ENCODE measurements around the gene UBE2D2. TPM values are rescaled to one million over a fixed set of nuclear protein-coding genes. Genes with fewer than 3 reads are reported as not detected.

UBE2D2 gene
- total and polyA plus RNA-seq, 2 experiments from 2014 or later: 88.8 to 129 TPM

GRCh38 chr5:139649082-139649991 lies 88.2 kb downstream of the UBE2D2 start:
- WGBS, 2 experiments (ENCODE audit: low coverage in 1 of 2, low lambda C conversion rate in 2 of 2, missing lambda C conversion rate in 2 of 2): 1 to 2% methylated on average over 53 to 75 of the region's 77 CpGs
- no peak overlapping the region for H2AFZ ChIP-seq
- in situ Hi-C loops (cut with MboI): no loop called here

GRCh38 chr5:139650031-139650688 lies 89.0 kb downstream of the UBE2D2 start:
- Histone ChIP-seq H3K9ac (peak overlapping the region; percentile 90), H3K4me2 (ENCODE audit: unreplicated experiment) (peak overlapping the region; percentile 81), H2AFZ (no peak overlapping the region), H3K9me3 (ENCODE audit: low read depth) (no peaks in the 10 kb centered on the region), H3K4me1 (ENCODE audit: insufficient read depth) (peaks cover 43% of the 10 kb centered on the region), H3K27ac (peak overlapping the region; percentile 98), H3K27me3 (replicated peaks; ENCODE audit: insufficient read depth) (no peaks in the 10 kb centered on the region), H3K9me2 (ENCODE audit: insufficient read depth) (no peaks in the 10 kb centered on the region), H4K20me1 (ENCODE audit: insufficient read depth) (no peaks in the 10 kb centered on the region), H3K36me3 (ENCODE audit: low read depth) (no peaks in the 10 kb centered on the region), H3F3A (ENCODE audit: insufficient read depth) (peaks cover 37% of the 10 kb centered on the region), H3K79me2 (ENCODE audit: insufficient read depth) (peaks cover 72% of the 10 kb centered on the region), H3K4me3 (peak overlapping the region; percentile 93)
- TF ChIP-seq EZH2 (IDR thresholded peaks at IDR 0.05; ENCODE audit: insufficient read depth, poor library complexity, severe bottlenecking): no peak
- TF ChIP-seq EZH2phosphoT487 (IDR thresholded peaks at IDR 0.05; ENCODE audit: insufficient read depth, low read depth): no peak
- DNase-seq: peak; percentile 66
- 1% methylated on average over 29 to 48 of the region's 48 CpGs for WGBS, 2 experiments (ENCODE audit: low coverage in 1 of 2, low lambda C conversion rate in 2 of 2, missing lambda C conversion rate in 2 of 2)
- in situ Hi-C loops (cut with MboI): no loop called here

More at GRCh38 chr5:139649082-139649991, 88.2 kb downstream of the UBE2D2 start:
- Histone ChIP-seq H3K27me3 (replicated peaks; ENCODE audit: insufficient read depth) (no peaks in the 10 kb centered on the region), H3K4me2 (ENCODE audit: unreplicated experiment) (peak overlapping the region; percentile 81), H3K4me1 (ENCODE audit: insufficient read depth) (peaks cover 34% of the 10 kb centered on the region), H3K27ac (peak overlapping the region; percentile 98), H3K9me2 (ENCODE audit: insufficient read depth) (no peaks in the 10 kb centered on the region), H3F3A (ENCODE audit: insufficient read depth) (peaks cover 32% of the 10 kb centered on the region), H3K9ac (peak overlapping the region; percentile 90), H4K20me1 (ENCODE audit: insufficient read depth) (no peaks in the 10 kb centered on the region), H3K4me3 (peak overlapping the region; percentile 93), H3K36me3 (ENCODE audit: low read depth) (no peaks in the 10 kb centered on the region), H3K79me2 (ENCODE audit: insufficient read depth) (peaks cover 64% of the 10 kb centered on the region), H3K9me3 (ENCODE audit: low read depth) (no peaks in the 10 kb centered on the region)
- DNase-seq: peak; percentile 61
- TF ChIP-seq EZH2 (IDR thresholded peaks at IDR 0.05; ENCODE audit: insufficient read depth, poor library complexity, severe bottlenecking) (no peak), EZH2phosphoT487 (IDR thresholded peaks at IDR 0.05; ENCODE audit: insufficient read depth, low read depth) (no peak)

- H3K27me3 ChIP-seq (replicated peaks; ENCODE audit: insufficient read depth): no peaks in the 10 kb centered on the region
- peak; percentile 43 for DNase-seq
- H3K4me1 ChIP-seq (ENCODE audit: insufficient read depth): peaks cover 48% of the 10 kb centered on the region
- H3K9me3 ChIP-seq (ENCODE audit: low read depth): no peaks in the 10 kb centered on the region
- no peak for TF ChIP-seq EZH2 (IDR thresholded peaks at IDR 0.05; ENCODE audit: insufficient read depth, poor library complexity, severe bottlenecking)
- no peak for TF ChIP-seq EZH2phosphoT487 (IDR thresholded peaks at IDR 0.05; ENCODE audit: insufficient read depth, low read depth)
- in situ Hi-C loops (cut with MboI): no loop called here
- no peaks in the 10 kb centered on the region for H3K36me3 ChIP-seq (ENCODE audit: low read depth)
- 2 to 3% methylated on average over 12 to 13 of the region's 13 CpGs for WGBS, 2 experiments (ENCODE audit: low coverage in 1 of 2, low lambda C conversion rate in 2 of 2, missing lambda C conversion rate in 2 of 2)
- H2AFZ ChIP-seq: no peak overlapping the region
- H3K27ac ChIP-seq: peak overlapping the region; percentile 98
- peak overlapping the region; percentile 90 for H3K9ac ChIP-seq
- peaks cover 37% of the 10 kb centered on the region for H3F3A ChIP-seq (ENCODE audit: insufficient read depth)
- peak overlapping the region; percentile 93 for H3K4me3 ChIP-seq
- H3K4me2 ChIP-seq (ENCODE audit: unreplicated experiment): peak overlapping the region; percentile 81
- no peaks in the 10 kb centered on the region for H3K9me2 ChIP-seq (ENCODE audit: insufficient read depth)
- peaks cover 77% of the 10 kb centered on the region for H3K79me2 ChIP-seq (ENCODE audit: insufficient read depth)
- H4K20me1 ChIP-seq (ENCODE audit: insufficient read depth): no peaks in the 10 kb centered on the region
Measured at GRCh38 chr5:139650689-139651042, 89.5 kb downstream of the UBE2D2 start.

GRCh38 chr5:139651043-139651834 lies 90.1 kb downstream of the UBE2D2 start:
- in situ Hi-C loops (cut with MboI): no loop called here
- Histone ChIP-seq H3K9me3 (ENCODE audit: low read depth) (no peaks in the 10 kb centered on the region), H3F3A (ENCODE audit: insufficient read depth) (peaks cover 37% of the 10 kb centered on the region), H3K4me3 (peak overlapping the region; percentile 93), H2AFZ (no peak overlapping the region), H3K36me3 (ENCODE audit: low read depth) (no peaks in the 10 kb centered on the region), H4K20me1 (ENCODE audit: insufficient read depth) (no peaks in the 10 kb centered on the region), H3K9ac (peak overlapping the region; percentile 90), H3K4me2 (ENCODE audit: unreplicated experiment) (peak overlapping the region; percentile 81), H3K27ac (peak overlapping the region; percentile 98), H3K27me3 (replicated peaks; ENCODE audit: insufficient read depth) (no peaks in the 10 kb centered on the region), H3K4me1 (ENCODE audit: insufficient read depth) (peaks cover 54% of the 10 kb centered on the region), H3K9me2 (ENCODE audit: insufficient read depth) (no peaks in the 10 kb centered on the region), H3K79me2 (ENCODE audit: insufficient read depth) (peaks cover 83% of the 10 kb centered on the region)
- peak; percentile 63 for DNase-seq
- WGBS, 2 experiments (ENCODE audit: low coverage in 1 of 2, low lambda C conversion rate in 2 of 2, missing lambda C conversion rate in 2 of 2): 9 to 10% methylated on average over 13 to 14 of the region's 14 CpGs
- TF ChIP-seq EZH2 (IDR thresholded peaks at IDR 0.05; ENCODE audit: insufficient read depth, poor library complexity, severe bottlenecking) (no peak), EZH2phosphoT487 (IDR thresholded peaks at IDR 0.05; ENCODE audit: insufficient read depth, low read depth) (no peak)

All from GM23248 (cell line).